Uterus (tissue), 2 donors: Measurements from ENCODE around the gene PRDX4.

Experiments used
- CTCF ChIP-seq, 4 experiments: fragments of 200-600 bp in 2 of 4; fragments of 450-650 bp in 2 of 4; sonication (generic) in 2 of 4; IDR thresholded peaks; one replicate each; pipeline ENCODE4 v1.5.1; 2016 to 2019; ENCODE audit warnings: antibody characterized with exemption in 4 of 4, mild to moderate bottlenecking in 2 of 4, moderate library complexity in 1 of 4
- POLR2A ChIP-seq, 2 donors: fragments of 450-650 bp; IDR thresholded peaks; one replicate each; pipeline ENCODE4 v1.6.1; 2016; ENCODE audit warnings: antibody characterized with exemption in 2 of 2, mild to moderate bottlenecking in 1 of 2, moderate library complexity in 1 of 2

- peak; percentile 30 to 70 for TF ChIP-seq POLR2A (IDR thresholded peaks at IDR 0.05)
- TF ChIP-seq CTCF (IDR thresholded peaks at IDR 0.05), result peak in 1 of 4 experiments; percentile 2
These were observed at the start of gene PRDX4 for GRCh38 chrX:23667239-23668177.
